Measurements from ENCODE around the gene LPIN3. TPM values are rescaled to one million over a fixed set of nuclear protein-coding genes. Genes with fewer than 3 reads are reported as not detected.

LPIN3 gene
- total RNA-seq, 2 donors from 2014 or later: 2.5 to 2.6 TPM

DNA sequence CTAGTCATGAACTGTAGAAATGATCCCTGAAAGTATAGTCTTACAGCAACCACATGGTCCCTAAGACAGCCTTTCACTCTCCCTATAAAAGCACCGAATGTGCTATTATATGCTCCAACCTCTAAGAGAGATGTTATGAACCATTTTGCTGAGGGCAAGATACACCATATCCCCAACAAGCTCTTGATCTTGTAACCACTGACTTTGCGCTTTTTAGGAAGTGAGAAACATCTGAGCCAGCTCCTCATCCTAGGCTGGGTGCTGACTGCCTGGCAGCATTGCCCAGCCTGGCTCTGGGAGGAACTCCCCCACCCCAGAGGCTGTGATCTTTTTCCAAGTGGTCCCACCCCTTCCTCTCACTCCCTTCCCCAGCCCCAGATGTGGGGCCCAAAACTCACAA is 29.1 kb downstream of the LPIN3 start:
- Mint-ChIP-seq H3K27ac (no peak overlapping the region), H3K27me3 (ENCODE audit: low read depth) (peaks cover 59% of the 10 kb centered on the region), H3K4me1 (ENCODE audit: low read depth) (peaks cover 6% of the 10 kb centered on the region), H3K9me3 (peaks cover 3 to 6% of the 10 kb centered on the region in 2 donors), H3K36me3 (ENCODE audit: insufficient read depth in 2 of 2) (peaks cover 1 to 8% of the 10 kb centered on the region in 2 donors), H3K4me3 (no peak overlapping the region)
- ATAC-seq (replicated peaks in 1 of 2) (no peak), DNase-seq (no peak)

DNA sequence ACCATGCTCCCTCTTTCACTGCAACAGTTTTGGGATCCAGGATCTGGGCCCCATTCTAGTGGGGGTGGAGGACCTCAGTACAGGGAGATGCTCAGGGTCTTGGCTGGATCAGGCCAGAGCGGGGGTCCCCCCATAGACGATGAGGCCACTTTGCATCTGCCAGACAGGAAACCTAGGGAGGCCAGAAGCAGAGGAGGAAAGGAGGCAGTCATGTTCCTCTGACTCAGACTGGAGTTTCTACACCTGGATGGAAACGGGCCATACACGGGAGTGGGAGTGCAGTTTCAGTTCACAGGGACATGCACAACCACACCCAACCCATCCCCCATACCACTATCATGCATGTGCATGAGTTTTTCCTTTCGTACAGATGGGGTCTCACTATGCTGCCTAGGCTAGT is 29.6 kb downstream of the LPIN3 start:
- ATAC-seq (replicated peaks in 1 of 2): no peak
- Mint-ChIP-seq H3K4me1 (ENCODE audit: low read depth) (peaks cover 6% of the 10 kb centered on the region), H3K27ac (no peak overlapping the region), H3K36me3 (ENCODE audit: insufficient read depth in 2 of 2) (peaks cover 1 to 8% of the 10 kb centered on the region in 2 donors), H3K27me3 (ENCODE audit: low read depth) (peaks cover 54% of the 10 kb centered on the region), H3K9me3 (peaks cover 3 to 6% of the 10 kb centered on the region in 2 donors), H3K4me3 (no peak overlapping the region)
- no peak for DNase-seq

DNA sequence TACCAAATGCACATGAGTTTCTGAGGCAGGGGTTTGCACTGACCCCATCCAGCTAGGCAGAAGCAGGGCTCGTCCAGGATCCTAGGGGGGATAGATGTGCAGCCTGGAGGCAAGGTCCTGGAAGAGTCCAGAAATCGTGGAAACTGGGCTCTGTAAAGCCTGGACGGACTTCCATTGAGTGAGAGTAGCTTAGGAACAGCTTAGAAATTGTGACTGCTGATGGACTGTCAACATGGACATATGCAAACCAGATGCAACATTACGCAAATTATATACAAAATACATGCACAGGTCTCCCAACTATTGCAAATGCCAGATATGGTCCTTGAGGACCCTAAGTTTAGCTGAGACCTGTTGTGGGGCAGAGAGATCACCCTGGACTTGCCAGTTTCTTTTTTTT is 30.8 kb downstream of the LPIN3 start:
- Mint-ChIP-seq H3K4me1 (ENCODE audit: low read depth) (peaks cover 6% of the 10 kb centered on the region), H3K4me3 (no peak overlapping the region), H3K9me3 (peaks cover 3 to 6% of the 10 kb centered on the region in 2 donors), H3K36me3 (ENCODE audit: insufficient read depth in 2 of 2) (peaks cover 1 to 8% of the 10 kb centered on the region in 2 donors), H3K27me3 (ENCODE audit: low read depth) (peaks cover 56% of the 10 kb centered on the region), H3K27ac (no peak overlapping the region)
- DNase-seq: no peak
- ATAC-seq (replicated peaks in 1 of 2): no peak

DNA sequence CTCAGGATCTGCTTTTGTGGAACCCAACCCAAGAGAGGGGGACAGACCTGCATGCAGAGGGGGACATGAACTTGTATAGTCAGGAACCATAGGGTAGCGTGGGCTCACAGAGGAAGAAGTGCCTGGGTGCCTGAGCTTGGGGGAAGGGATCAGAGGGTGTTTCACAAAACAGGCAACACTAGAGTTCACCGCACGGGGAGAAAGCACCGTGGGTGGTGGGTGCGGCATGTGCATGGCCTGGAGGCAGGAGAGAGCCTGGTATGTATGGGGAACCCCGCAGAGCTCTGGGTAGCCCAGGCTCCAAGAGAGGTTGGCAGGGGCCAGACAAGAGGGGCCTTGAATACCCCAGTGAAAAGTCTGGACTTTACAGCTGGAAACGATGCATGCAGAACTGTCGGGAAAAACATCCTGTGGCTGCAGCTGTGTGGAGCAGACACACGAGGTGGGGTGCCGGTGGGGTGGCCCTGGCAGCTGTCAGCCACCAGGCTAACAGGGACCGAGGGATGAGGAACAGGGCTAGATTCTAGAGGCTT is 32.7 kb downstream of the LPIN3 start:
- Mint-ChIP-seq H3K27me3 (ENCODE audit: low read depth) (peaks cover 60% of the 10 kb centered on the region), H3K36me3 (ENCODE audit: insufficient read depth in 2 of 2) (peaks cover 1 to 8% of the 10 kb centered on the region in 2 donors), H3K27ac (no peak overlapping the region), H3K4me3 (no peak overlapping the region), H3K9me3 (peaks cover 3 to 6% of the 10 kb centered on the region in 2 donors), H3K4me1 (ENCODE audit: low read depth) (no peaks in the 10 kb centered on the region)
- ATAC-seq (replicated peaks in 1 of 2) (no peak), DNase-seq (no peak)

DNA sequence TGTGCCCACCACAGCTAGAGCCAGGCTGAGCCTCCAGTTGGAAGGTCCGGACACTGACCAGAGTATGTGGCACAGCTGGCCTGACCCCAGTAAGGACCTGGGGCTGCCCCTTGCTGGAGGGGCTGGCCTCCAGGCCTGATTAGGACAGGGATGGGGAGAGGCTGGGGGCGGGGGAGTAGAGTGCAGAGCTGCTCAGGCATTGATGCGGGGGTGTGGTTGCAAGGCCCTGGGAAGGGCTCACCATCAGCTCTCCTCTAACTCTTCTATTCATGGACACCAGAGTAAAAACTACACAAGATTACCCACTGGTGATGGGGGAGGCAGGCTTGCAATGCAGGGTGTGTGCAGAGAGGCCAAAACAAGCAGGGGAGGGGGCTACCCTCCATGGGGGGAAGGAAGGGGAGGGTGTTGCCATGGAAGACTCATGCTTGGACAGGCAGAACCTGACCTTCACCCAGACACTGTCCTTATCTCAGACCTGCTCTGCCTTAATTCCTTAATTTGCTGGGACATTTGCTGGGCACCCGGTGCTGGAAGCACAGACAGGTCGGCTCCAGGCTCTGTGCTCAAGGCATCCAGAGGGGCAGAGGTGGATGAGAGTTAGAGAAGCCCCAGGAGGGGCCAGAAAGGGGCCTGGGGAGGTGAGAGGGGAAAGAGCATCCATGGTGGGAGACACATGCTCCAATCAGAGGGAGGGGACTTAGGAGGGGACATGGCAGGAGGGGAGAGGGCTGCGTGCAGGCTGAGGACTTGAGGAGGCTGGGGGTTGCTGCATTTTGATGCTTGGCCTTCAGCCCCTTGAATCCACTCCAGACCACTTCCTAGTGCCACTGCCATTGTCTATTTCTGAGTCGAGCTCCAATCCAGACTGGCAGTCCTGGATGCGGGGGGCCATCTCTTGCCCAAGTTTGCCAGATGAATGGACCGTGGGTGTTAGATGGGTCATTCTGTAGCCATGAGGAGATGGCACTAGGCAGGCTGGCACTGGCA is 33.6 kb downstream of the LPIN3 start:
- ATAC-seq (replicated peaks in 1 of 2) (no peak), DNase-seq (no peak)
- H3K4me3 Mint-ChIP-seq: no peak overlapping the region
- peaks cover 3 to 6% of the 10 kb centered on the region in 2 donors for H3K9me3 Mint-ChIP-seq
- H3K27me3 Mint-ChIP-seq (ENCODE audit: low read depth): peaks cover 56% of the 10 kb centered on the region
- H3K36me3 Mint-ChIP-seq (ENCODE audit: insufficient read depth in 2 of 2): peaks cover 1 to 8% of the 10 kb centered on the region in 2 donors
- no peaks in the 10 kb centered on the region for H3K4me1 Mint-ChIP-seq (ENCODE audit: low read depth)
- no peak overlapping the region for H3K27ac Mint-ChIP-seq

DNA sequence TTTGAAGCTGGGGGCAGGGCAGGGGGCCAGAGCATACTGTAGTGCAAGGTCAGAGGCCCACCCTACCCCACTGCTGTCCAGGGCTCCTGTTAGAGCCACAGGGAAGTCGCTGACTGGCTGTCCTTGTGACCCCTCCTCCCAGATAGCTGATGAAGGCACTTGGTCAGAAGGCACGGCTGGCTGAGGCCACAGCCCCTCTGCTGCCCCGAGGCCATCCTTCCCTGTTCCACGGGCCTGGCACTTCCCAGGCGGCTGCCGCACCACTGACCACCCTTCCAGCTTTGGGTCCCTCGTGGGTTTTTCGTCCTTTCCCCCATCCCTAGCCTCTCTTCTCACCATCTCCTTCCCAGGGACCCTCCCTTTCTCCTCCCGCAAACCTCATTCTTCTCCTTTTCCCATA is 35.2 kb downstream of the LPIN3 start:
- Mint-ChIP-seq H3K4me3 (no peak overlapping the region), H3K9me3 (peaks cover 3 to 6% of the 10 kb centered on the region in 2 donors), H3K4me1 (ENCODE audit: low read depth) (no peaks in the 10 kb centered on the region), H3K36me3 (ENCODE audit: insufficient read depth in 2 of 2) (peaks cover 1 to 8% of the 10 kb centered on the region in 2 donors), H3K27ac (no peak overlapping the region), H3K27me3 (ENCODE audit: low read depth) (peaks cover 46% of the 10 kb centered on the region)
- ATAC-seq (replicated peaks in 1 of 2) (no peak), DNase-seq (no peak)

DNA sequence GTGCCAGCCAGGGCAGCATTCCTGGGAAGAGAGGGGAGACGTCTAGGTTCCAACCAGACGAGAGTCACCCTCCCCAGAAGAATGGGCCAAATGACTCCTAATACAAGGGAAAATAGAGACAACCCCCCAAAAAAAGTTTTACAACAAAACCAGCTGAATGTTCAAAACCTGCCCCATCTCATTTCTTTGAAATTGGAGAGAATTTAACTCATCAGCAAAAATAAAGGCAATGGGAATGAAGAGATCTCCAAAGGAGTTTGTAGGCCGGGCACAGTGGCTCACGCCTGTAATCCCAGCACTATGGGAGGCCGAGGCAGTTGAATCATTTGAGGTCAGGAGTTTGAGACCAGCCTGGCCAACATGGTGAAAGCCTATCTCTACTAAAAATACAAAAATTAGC is 35.7 kb downstream of the LPIN3 start:
- H3K4me1 Mint-ChIP-seq (ENCODE audit: low read depth): no peaks in the 10 kb centered on the region

DNA sequence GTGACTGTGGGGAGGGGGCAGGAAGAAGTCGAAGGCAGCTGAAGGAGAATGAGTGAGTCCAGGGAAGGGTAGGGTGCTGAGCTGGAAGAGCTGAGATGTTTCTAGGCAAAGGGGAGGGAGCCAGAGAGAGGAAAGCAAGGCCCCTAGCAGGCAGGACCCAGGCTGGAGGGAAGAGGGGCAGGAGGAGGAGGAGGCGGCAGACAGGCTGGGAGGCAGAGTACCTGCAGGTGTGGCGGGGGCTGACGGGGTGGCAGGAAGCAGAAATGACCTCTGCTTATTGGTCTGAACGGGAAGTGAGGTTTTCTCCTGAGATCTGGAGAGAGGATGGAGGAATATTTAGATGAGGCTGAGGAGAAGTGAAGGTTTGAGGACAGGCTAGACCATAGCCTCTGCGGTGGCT is 36.7 kb downstream of the LPIN3 start:
- ATAC-seq (replicated peaks in 1 of 2) (no peak), DNase-seq (no peak)
- H3K4me1 Mint-ChIP-seq (ENCODE audit: low read depth): no peaks in the 10 kb centered on the region
- no peak overlapping the region for H3K4me3 Mint-ChIP-seq
- peaks cover 3 to 6% of the 10 kb centered on the region in 2 donors for H3K9me3 Mint-ChIP-seq
- peaks cover 41% of the 10 kb centered on the region for H3K27me3 Mint-ChIP-seq (ENCODE audit: low read depth)
- no peak overlapping the region for H3K27ac Mint-ChIP-seq
- H3K36me3 Mint-ChIP-seq (ENCODE audit: insufficient read depth in 2 of 2): peaks cover 1 to 3% of the 10 kb centered on the region in 2 donors

More for the DNA sequence above, 35.7 kb downstream of the LPIN3 start:
- Mint-ChIP-seq H3K27ac (no peak overlapping the region), H3K9me3 (peaks cover 3 to 6% of the 10 kb centered on the region in 2 donors), H3K36me3 (ENCODE audit: insufficient read depth in 2 of 2) (peaks cover 1 to 4% of the 10 kb centered on the region in 2 donors), H3K27me3 (ENCODE audit: low read depth) (peaks cover 42% of the 10 kb centered on the region), H3K4me3 (no peak overlapping the region)
- ATAC-seq (replicated peaks in 1 of 2) (no peak), DNase-seq (no peak)

DNA sequence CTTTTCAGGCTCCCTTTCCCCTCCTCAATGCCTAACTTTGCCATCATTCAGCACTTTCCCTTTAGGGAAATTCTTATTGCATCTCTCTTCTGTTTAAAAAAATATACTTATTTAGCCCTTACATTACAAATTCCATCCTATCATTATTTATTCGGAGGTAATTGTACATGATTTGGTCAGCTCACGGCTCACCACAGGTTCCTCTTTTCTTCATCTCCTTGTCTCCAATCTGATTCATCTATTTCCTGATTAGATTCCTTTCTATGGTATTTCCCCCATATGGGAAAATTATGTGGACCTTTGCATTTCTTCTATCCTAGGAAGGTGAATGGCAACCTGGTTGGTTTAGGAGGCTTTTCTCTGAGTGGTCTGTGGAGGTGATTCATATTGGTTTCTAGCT is 38.9 kb downstream of the LPIN3 start:
- Mint-ChIP-seq H3K27me3 (ENCODE audit: low read depth) (peaks cover 24% of the 10 kb centered on the region), H3K9me3 (peaks cover 0 to 2% of the 10 kb centered on the region in 2 donors), H3K4me1 (ENCODE audit: low read depth) (no peaks in the 10 kb centered on the region), H3K36me3 (ENCODE audit: insufficient read depth in 2 of 2) (no peaks in the 10 kb centered on the region), H3K4me3 (no peak overlapping the region), H3K27ac (no peak overlapping the region)
- ATAC-seq (replicated peaks in 1 of 2): no peak
- DNase-seq: no peak

DNA sequence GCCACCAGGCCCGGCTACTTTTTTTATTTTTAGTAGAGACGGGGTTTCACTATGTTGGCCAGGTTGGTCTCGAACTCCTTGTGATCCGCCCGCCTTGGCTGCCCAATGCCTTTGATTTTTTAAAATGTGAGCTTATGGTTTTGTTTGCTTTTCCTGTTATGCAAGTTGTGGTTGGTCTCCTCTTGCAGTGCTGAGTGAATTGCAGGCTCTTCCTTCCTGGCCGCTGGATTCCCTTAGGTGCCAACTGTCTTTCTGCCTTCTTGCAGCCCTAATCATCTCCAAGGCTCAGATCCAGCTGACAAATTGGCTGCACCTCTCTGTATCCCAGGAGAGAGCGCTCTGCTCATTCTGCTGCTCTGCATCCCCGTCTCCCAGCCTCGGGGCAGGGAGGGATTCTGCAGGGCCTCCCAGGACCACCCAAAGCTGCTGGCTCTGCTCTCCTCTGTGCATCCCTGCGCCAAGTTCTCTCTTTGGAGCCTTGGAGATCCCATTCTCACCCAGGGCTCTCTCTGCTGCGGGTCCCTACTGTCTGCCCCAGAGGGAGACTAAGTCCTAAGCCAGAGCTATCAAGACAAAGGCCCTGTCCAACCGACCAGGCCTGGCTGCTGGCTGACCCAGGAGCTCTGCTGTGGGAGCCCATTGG is 40.1 kb downstream of the LPIN3 start:
- no peaks in the 10 kb centered on the region for H3K36me3 Mint-ChIP-seq (ENCODE audit: insufficient read depth in 2 of 2)
- no peak overlapping the region for H3K27ac Mint-ChIP-seq
- no peak overlapping the region for H3K4me3 Mint-ChIP-seq
- ATAC-seq (replicated peaks in 1 of 2) (no peak), DNase-seq (no peak)
- no peaks in the 10 kb centered on the region for H3K4me1 Mint-ChIP-seq (ENCODE audit: low read depth)
- H3K27me3 Mint-ChIP-seq (ENCODE audit: low read depth): peaks cover 24% of the 10 kb centered on the region
- H3K9me3 Mint-ChIP-seq: peaks cover 0 to 2% of the 10 kb centered on the region in 2 donors

DNA sequence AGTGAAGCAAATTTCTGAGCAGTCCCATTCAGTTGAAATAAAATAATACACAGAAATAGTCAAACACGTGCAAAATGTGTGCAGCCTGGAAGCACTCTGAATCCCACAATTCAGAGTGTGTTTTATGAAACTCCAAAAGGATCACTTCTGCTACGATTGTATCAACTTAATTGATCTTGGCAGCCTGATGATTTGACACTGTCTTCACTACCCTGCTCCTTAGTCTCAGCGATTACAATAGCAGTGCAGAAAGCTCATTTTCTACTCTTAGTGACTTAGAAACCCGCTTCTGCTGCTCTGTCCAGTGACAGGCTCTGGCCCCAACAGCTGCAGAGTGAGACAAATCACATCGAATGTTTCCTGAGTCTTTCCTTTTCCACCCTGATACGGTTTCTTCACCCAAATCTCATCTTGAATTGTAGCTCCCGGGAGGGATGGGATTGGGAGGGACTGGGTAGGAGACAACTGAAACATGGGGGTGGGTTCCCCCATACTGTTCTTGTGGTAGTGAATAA is 42.2 kb downstream of the LPIN3 start:
- H3K4me1 Mint-ChIP-seq (ENCODE audit: low read depth): no peaks in the 10 kb centered on the region
- no peak overlapping the region for H3K27ac Mint-ChIP-seq
- DNase-seq: no peak
- H3K9me3 Mint-ChIP-seq: peaks cover 0 to 2% of the 10 kb centered on the region in 2 donors
- ATAC-seq (replicated peaks in 1 of 2): no peak
- no peaks in the 10 kb centered on the region for H3K36me3 Mint-ChIP-seq (ENCODE audit: insufficient read depth in 2 of 2)
- peaks cover 2% of the 10 kb centered on the region for H3K27me3 Mint-ChIP-seq (ENCODE audit: low read depth)
- no peak overlapping the region for H3K4me3 Mint-ChIP-seq

DNA sequence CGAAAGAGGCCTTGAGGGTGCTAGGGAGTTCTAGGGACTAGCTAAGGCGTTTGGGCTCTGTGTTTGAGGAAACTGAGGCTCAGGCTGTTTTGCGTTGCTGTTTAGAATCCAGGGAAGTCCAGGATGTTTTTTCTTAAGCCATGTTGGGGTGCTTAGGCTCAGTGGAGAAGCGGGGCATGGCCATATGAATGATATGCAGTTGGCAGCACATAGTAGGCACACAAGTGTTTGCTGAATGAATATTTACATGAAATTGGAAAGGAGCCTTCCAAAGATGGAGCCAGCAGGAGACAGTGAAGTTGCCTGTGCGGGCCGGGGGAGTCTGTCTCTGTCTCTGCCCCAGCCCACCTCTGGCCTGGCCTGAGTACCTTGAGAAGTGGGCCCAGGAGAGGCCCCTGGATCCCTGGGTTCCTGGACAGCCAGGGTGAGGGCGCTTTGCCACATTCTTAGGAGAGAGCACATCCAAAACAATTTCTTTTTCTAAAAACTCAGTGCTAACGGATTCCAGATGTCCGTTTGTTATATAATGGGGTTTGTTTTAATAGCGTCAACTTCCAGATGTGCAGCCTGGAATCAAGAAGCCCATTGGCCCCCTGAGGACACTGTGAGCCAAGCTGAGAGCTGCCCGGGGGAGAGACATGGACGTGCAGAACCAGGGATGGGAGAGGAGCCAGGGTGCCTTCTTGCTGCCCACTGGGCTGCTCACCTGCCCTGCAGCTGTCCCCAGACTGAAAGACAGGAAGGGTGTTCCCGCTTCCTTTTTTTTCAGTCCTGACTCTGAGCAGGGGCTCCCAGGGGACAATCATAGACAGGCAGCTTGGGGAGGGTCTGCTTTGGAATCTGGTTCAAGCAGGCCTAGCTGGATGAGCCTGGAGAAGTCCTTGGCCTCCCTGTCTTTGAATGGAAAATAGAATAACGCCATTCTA is 46.1 kb downstream of the LPIN3 start:
- no peak for ATAC-seq (replicated peaks in 1 of 2)
- Mint-ChIP-seq H3K36me3 (ENCODE audit: insufficient read depth in 2 of 2) (no peaks in the 10 kb centered on the region), H3K4me3 (no peak overlapping the region), H3K27ac (no peak overlapping the region), H3K27me3 (ENCODE audit: low read depth) (no peaks in the 10 kb centered on the region), H3K9me3 (peaks cover 0 to 2% of the 10 kb centered on the region in 2 donors), H3K4me1 (ENCODE audit: low read depth) (no peaks in the 10 kb centered on the region)
- no peak for DNase-seq

Measured in activated T-cell treated with anti-CD3 and anti-CD28 coated beads, Interleukin-2, amount 50 U/mL, for 72 hours (primary cell).